OCI-LY1 (cell line): ENCODE measurements around the gene SYCP2L.

Experiments
- EZH2 ChIP-seq: fragments of 200-600 bp; sonication (generic), shearing (Covaris generic); IDR thresholded peaks from 2 replicates; pipeline ENCODE4 v1.8.0; 2017; ENCODE audit warnings: borderline replicate concordance, mixed run types, mild to moderate bottlenecking, antibody characterized with exemption, low read length, moderate library complexity, mixed read lengths
- TF ChIP-seq, protein P1 (sequence below): fragments of 200-600 bp; sonication (generic), shearing (Covaris generic); IDR thresholded peaks from 2 replicates; pipeline ENCODE4 v1.5.1; 2017; ENCODE audit warnings: mild to moderate bottlenecking, antibody characterized with exemption, low read length, moderate library complexity, mixed read lengths

DNA sequence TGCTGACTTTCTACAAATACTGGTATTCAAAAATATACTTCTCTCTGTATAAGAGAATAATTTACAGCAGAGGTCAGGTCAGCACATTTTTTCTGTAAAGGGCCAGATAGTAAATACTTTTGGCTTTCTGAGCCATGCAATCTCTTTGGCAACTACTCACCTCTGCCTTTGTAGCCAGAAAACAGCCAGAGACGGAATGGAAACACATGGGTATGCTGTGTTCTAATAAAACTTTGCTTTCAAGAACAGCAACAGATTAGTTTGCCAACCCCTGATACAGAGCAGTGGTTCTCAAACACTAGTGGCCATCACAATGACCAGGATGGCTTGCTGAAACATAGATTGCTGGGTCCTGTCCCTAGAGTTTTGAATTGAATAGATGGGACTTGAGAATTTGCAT, 46.3 kb downstream of the SYCP2L start:
- TF ChIP-seq, protein P1, sequence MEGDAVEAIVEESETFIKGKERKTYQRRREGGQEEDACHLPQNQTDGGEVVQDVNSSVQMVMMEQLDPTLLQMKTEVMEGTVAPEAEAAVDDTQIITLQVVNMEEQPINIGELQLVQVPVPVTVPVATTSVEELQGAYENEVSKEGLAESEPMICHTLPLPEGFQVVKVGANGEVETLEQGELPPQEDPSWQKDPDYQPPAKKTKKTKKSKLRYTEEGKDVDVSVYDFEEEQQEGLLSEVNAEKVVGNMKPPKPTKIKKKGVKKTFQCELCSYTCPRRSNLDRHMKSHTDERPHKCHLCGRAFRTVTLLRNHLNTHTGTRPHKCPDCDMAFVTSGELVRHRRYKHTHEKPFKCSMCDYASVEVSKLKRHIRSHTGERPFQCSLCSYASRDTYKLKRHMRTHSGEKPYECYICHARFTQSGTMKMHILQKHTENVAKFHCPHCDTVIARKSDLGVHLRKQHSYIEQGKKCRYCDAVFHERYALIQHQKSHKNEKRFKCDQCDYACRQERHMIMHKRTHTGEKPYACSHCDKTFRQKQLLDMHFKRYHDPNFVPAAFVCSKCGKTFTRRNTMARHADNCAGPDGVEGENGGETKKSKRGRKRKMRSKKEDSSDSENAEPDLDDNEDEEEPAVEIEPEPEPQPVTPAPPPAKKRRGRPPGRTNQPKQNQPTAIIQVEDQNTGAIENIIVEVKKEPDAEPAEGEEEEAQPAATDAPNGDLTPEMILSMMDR, result no peak
- no peak for TF ChIP-seq EZH2
